H1 (cell line): ENCODE data around the gene SPEM1. TPM values are rescaled to one million over a fixed set of nuclear protein-coding genes. Genes with fewer than 3 reads are reported as not detected.
A peak's percentile ranks its signal among the peaks of the same experiment; 100 is the strongest.

ENCODE experiments used
- CTCF ChIA-PET: fragments of 300-600 bp; sonication (Branson Sonifier 250); formaldehyde crosslinking; loops from one replicate; lab custom pipeline; 2021; ENCODE audit not compliant: partially characterized antibody; lab: Charles Lee
- POLR2A ChIA-PET: fragments of 300-600 bp; sonication (Branson Sonifier 250); formaldehyde crosslinking; loops from one replicate; lab custom pipeline; 2021; ENCODE audit warnings: inconsistent platforms; ENCODE audit not compliant: partially characterized antibody; lab: Charles Lee
- DNase-seq, 2 experiments: peaks; one replicate each; pipeline versions ENCODE4 v3.0.0 to v3.0.0-alpha.2; 2010 to 2022; ENCODE audit warnings: low spot score in 2 of 2, low read depth in 1 of 2, mixed read lengths in 1 of 2
- FAIRE-seq: peaks from 2 replicates; lab custom pipeline; 2011; peaks lifted over from hg19 to GRCh38; lab: Jason Lieb, UNC
- H2AFZ ChIP-seq: 2 replicates; pipeline ENCODE4 v1.8.1; 2012; ENCODE audit warnings: low read length, inconsistent platforms
- H2AK5ac ChIP-seq: 2 replicates; pipeline ENCODE4 v1.6.1; 2013; ENCODE audit warnings: low read depth, low read length
- H2BK120ac ChIP-seq: replicated peaks from 2 replicates; pipeline ENCODE3; 2013; ENCODE audit warnings: low read depth, low read length, inconsistent platforms
- H2BK12ac ChIP-seq: 2 replicates; pipeline ENCODE4 v1.6.1; 2013; ENCODE audit warnings: low read depth, low read length
- H2BK15ac ChIP-seq: 2 replicates; pipeline ENCODE4 v1.6.1; 2013; ENCODE audit warnings: low read length
- H2BK20ac ChIP-seq: 2 replicates; pipeline ENCODE4 v1.6.1; 2013; ENCODE audit warnings: low read length
- H2BK5ac ChIP-seq: 2 replicates; pipeline ENCODE4 v1.6.1; 2013; ENCODE audit warnings: low read depth, low read length
- H3K14ac ChIP-seq: 2 replicates; pipeline ENCODE4 v1.6.1; 2013; ENCODE audit warnings: inconsistent platforms; ENCODE audit not compliant: insufficient read length
- H3K18ac ChIP-seq: 2 replicates; pipeline ENCODE4 v1.6.1; 2013; ENCODE audit warnings: low read length; ENCODE audit errors: extremely low read depth
- H3K23ac ChIP-seq: 2 replicates; pipeline ENCODE4 v1.6.1; 2013; ENCODE audit warnings: inconsistent platforms; ENCODE audit not compliant: insufficient read length
- H3K23me2 ChIP-seq: 2 replicates; pipeline ENCODE4 v1.6.1; 2013; ENCODE audit warnings: low read depth, low read length
- H3K27ac ChIP-seq: 2 replicates; pipeline ENCODE4 v1.6.1; 2011; ENCODE audit warnings: low read depth, low read length, inconsistent platforms
- H3K27me3 ChIP-seq, 4 experiments: replicated peaks in 1 of 4; 1 replicate in 1 of 4; 2 replicates in 3 of 4; pipeline versions ENCODE4 v1.6.1 to v1.8.1; 2011 to 2013; ENCODE audit warnings: low read length in 3 of 4, mild to moderate bottlenecking in 3 of 4, inconsistent platforms in 2 of 4, mixed read lengths in 2 of 4, moderate library complexity in 1 of 4; ENCODE audit not compliant: control insufficient read depth in 3 of 4, insufficient read depth in 3 of 4; ENCODE audit errors: extremely low read depth in 1 of 4
- H3K36me3 ChIP-seq, 4 experiments: 2 replicates each; pipeline versions ENCODE4 v1.6.1 to v1.8.1; 2011 to 2013; ENCODE audit warnings: mild to moderate bottlenecking in 4 of 4, low read length in 3 of 4, moderate library complexity in 2 of 4, control low read depth in 1 of 4, inconsistent platforms in 1 of 4; ENCODE audit not compliant: insufficient read depth in 4 of 4, control insufficient read depth in 2 of 4
- H3K4ac ChIP-seq: replicated peaks from 2 replicates; pipeline ENCODE3; 2013; ENCODE audit warnings: low read length, low read depth, mixed read lengths, inconsistent platforms; ENCODE audit not compliant: insufficient read length
- H3K4me1 ChIP-seq, 4 experiments: replicated peaks in 1 of 4; 1 replicate in 1 of 4; 2 replicates in 3 of 4; pipeline versions ENCODE4 v1.6.1 to v1.8.1; 2011 to 2013; ENCODE audit warnings: low read length in 3 of 4, inconsistent platforms in 2 of 4, mixed read lengths in 1 of 4; ENCODE audit not compliant: insufficient read depth in 4 of 4, control insufficient read depth in 3 of 4
- H3K4me2 ChIP-seq, 2 experiments: 2 replicates each; pipeline versions ENCODE4 v1.6.1 to v1.8.1; 2011 to 2013; ENCODE audit warnings: low read depth in 2 of 2, low read length in 2 of 2, control low read depth in 1 of 2, inconsistent platforms in 1 of 2, mild to moderate bottlenecking in 1 of 2; ENCODE audit not compliant: insufficient read depth in 1 of 2
- H3K4me3 ChIP-seq, 4 experiments: fragments of 200-600, 300-600 bp in 1 of 4; sonication (generic), shearing (Covaris generic), sonication (Bioruptor Twin) in 1 of 4; 2 replicates each; pipeline versions ENCODE4 v1.5.1 to v1.8.1; 2011 to 2016; ENCODE audit warnings: low read length in 4 of 4, low read depth in 3 of 4, control low read depth in 2 of 4, inconsistent platforms in 2 of 4, mild to moderate bottlenecking in 2 of 4, mixed read lengths in 1 of 4, moderate library complexity in 1 of 4; ENCODE audit not compliant: insufficient read depth in 2 of 4; ENCODE audit errors: extremely low read depth in 1 of 4
- H3K56ac ChIP-seq: replicated peaks from 2 replicates; pipeline ENCODE3; 2013; ENCODE audit warnings: low read depth, mild to moderate bottlenecking, mixed read lengths, low read length, inconsistent platforms; ENCODE audit not compliant: insufficient read length
- H3K79me1 ChIP-seq: 2 replicates; pipeline ENCODE4 v1.6.1; 2013; ENCODE audit warnings: low read depth, low read length, control low read depth
- H3K79me2 ChIP-seq, 2 experiments: 2 replicates each; pipeline versions ENCODE4 v1.6.1 to v1.8.1; 2012 to 2013; ENCODE audit warnings: low read length in 2 of 2, mild to moderate bottlenecking in 2 of 2, inconsistent platforms in 1 of 2; ENCODE audit not compliant: insufficient read depth in 2 of 2, control insufficient read depth in 1 of 2
- H3K9ac ChIP-seq, 4 experiments: replicated peaks in 1 of 4; 1 replicate in 1 of 4; 2 replicates in 3 of 4; pipeline versions ENCODE4 v1.6.1 to v1.8.1; 2011 to 2013; ENCODE audit warnings: low read depth in 3 of 4, low read length in 3 of 4, control low read depth in 2 of 4, mild to moderate bottlenecking in 2 of 4, moderate library complexity in 2 of 4, inconsistent platforms in 1 of 4; ENCODE audit errors: extremely low read depth in 1 of 4
- H3K9me3 ChIP-seq, 2 experiments: 2 replicates each; pipeline versions ENCODE4 v1.6.1 to v1.8.1; 2012 to 2013; ENCODE audit warnings: mild to moderate bottlenecking in 2 of 2, moderate library complexity in 2 of 2, control low read depth in 1 of 2, inconsistent platforms in 1 of 2, low read depth in 1 of 2, low read length in 1 of 2, mixed read lengths in 1 of 2; ENCODE audit not compliant: insufficient read depth in 2 of 2
- H4K20me1 ChIP-seq, 2 experiments: replicated peaks in 1 of 2; 2 replicates each; pipeline versions ENCODE3 to v1.8.1; 2011 to 2013; ENCODE audit warnings: inconsistent platforms in 2 of 2, low read length in 2 of 2, mild to moderate bottlenecking in 1 of 2; ENCODE audit not compliant: insufficient read depth in 2 of 2, control insufficient read depth in 1 of 2
- H4K5ac ChIP-seq: 2 replicates; pipeline ENCODE4 v1.6.1; 2013; ENCODE audit warnings: low read length, low read depth, mixed read lengths, inconsistent platforms; ENCODE audit not compliant: insufficient read length
- H4K8ac ChIP-seq: 2 replicates; pipeline ENCODE4 v1.8.0; 2013; ENCODE audit warnings: mild to moderate bottlenecking, moderate library complexity, low read length, inconsistent platforms; ENCODE audit not compliant: insufficient read depth; ENCODE audit errors: extremely low read depth
- H4K91ac ChIP-seq: replicated peaks from 2 replicates; pipeline ENCODE3; 2013; ENCODE audit warnings: low read length, mixed read lengths, inconsistent platforms; ENCODE audit not compliant: insufficient read length
- CHD2 ChIP-seq: IDR thresholded peaks from 2 replicates; pipeline ENCODE4 v1.6.1; 2012; ENCODE audit warnings: low read length, improper control_type of control experiment
- WGBS, 2 experiments: shearing (Covaris generic) in 1 of 2; methylation state at CpG; one replicate each; pipeline versions ENCODE4 v1.1.6 to v1.1.7; 2013 to 2015; ENCODE audit warnings: low lambda C conversion rate in 2 of 2, mixed read lengths in 2 of 2, inconsistent platforms in 1 of 2, low coverage in 1 of 2, missing lambda C conversion rate in 1 of 2; ENCODE audit not compliant: insufficient replicate concordance in 2 of 2, insufficient coverage in 1 of 2, insufficient read length in 1 of 2; ENCODE audit errors: extremely low coverage in 1 of 2, missing lambda C conversion rate in 1 of 2; 5-methylcytosine and 5-hydroxymethylcytosine counted together
- polyA plus RNA-seq, 7 experiments: library from polyadenylated mRNA; depleted of rRNA in 3 of 7; stranded (reverse) in 5 of 7; unstranded in 2 of 7; fragments of >200 nt in 5 of 7; fragments of 200-250 nt in 2 of 7; gene quantifications; 1 replicate in 5 of 7; 2 replicates in 1 of 7; 4 replicates in 1 of 7; pipeline versions ENCODE4 v1.2.1 to v1.2.3, GENCODE V29; 2011 to 2013; ENCODE audit warnings: missing spikeins in 2 of 7, mixed read lengths in 2 of 7
- total RNA-seq: library from RNA; stranded (reverse); fragmentation: NEBNext Ultra II Directional; extraction: Animal tissue kit (Norgen Biotek cat#: 25700); gene quantifications from 2 replicates; pipeline ENCODE4 v1.2.1, GENCODE V29; 2021

SPEM1 gene
- total and polyA plus RNA-seq, 2 of the 8 experiments (the other 6 are each of a cell fraction or from before 2014, with no cell fraction given) = not detected

- no peak for FAIRE-seq
- Histone ChIP-seq H3K4me2 (no peak within 1 kb of the TSS), H3K79me1 (no peaks in the 10 kb centered on the region), H3K4ac (no peak within 1 kb of the TSS), H3K27ac (no peak within 1 kb of the TSS), H3K79me2 (no peaks in the 10 kb centered on the region), H2AK5ac (no peak within 1 kb of the TSS), H2BK15ac (no peak within 1 kb of the TSS), H3K36me3 (no peaks in the 10 kb centered on the region), H2BK12ac (no peak within 1 kb of the TSS), H4K5ac (no peak within 1 kb of the TSS), H2BK120ac (no peak within 1 kb of the TSS), H3K23ac (no peak within 1 kb of the TSS), H3K27me3 (no peaks in the 10 kb centered on the region; a peak in 1 of 7 replicates), H4K8ac (peak within 1 kb of the TSS; percentile 51; the same call in 1 of the 2 replicates), H2AFZ (no peak within 1 kb of the TSS), H3K23me2 (no peaks in the 10 kb centered on the region)
- WGBS, 2 experiments = 88% methylated on average over 7 of the region's 7 CpGs; no CpG with 5 or more reads in 1 of the 2 experiments
- POLR2A ChIA-PET = interaction anchor here (0.8 to 2.6 kb wide), 3 partner anchors 8 to 58 kb away, joined by 3 to 13 read pairs (median 3); partner anchors contain the start of genes POLR2A and TMEM102
- no peak for TF ChIP-seq CHD2
- TF ChIP-seq, all 59 proteins: peak for 0
- H3K18ac ChIP-seq = no peak within 1 kb of the TSS
- CTCF ChIA-PET = interaction anchor here (0.6 to 3.3 kb wide), 3 partner anchors 11 to 51 kb away, joined by 3 to 17 read pairs (median 3); partner anchors contain the start of gene TMEM102
- no peak for DNase-seq
- peaks cover 0 to 3% (median 0%) of the 10 kb centered on the region in 4 experiments; a peak in 1 of 7 replicates for H3K4me1 ChIP-seq
- H4K20me1 ChIP-seq = peaks cover 0 to 4% of the 10 kb centered on the region in 2 experiments
- H3K56ac ChIP-seq = no peak within 1 kb of the TSS
- H3K9me3 ChIP-seq = no peaks in the 10 kb centered on the region
- no peak within 1 kb of the TSS for H2BK20ac ChIP-seq
- no peak within 1 kb of the TSS for H3K4me3 ChIP-seq
- no peak within 1 kb of the TSS for H3K9ac ChIP-seq
- H3K14ac ChIP-seq = no peak within 1 kb of the TSS
- H4K91ac ChIP-seq = no peak within 1 kb of the TSS
- no peak within 1 kb of the TSS for H2BK5ac ChIP-seq
Observed at GRCh38 chr17:7425316-7425715, 5.2 kb downstream of the SPEM1 start, which contains the start of gene SPEM2. Gene SPEM2, plus strand, starts transcription at chr17:7425616. Its CDS starts 73 bp downstream, at chr17:7425689.
